ENCODE measurements around the gene NELFCD. TPM values are rescaled to one million over a fixed set of nuclear protein-coding genes. Genes with fewer than 3 reads are reported as not detected.
"Not testable (repeated sequence)": the region's sequence is repeated elsewhere in the genome, so short reads cannot be mapped to it uniquely, and the experiment has no call there.

Gene NELFCD
- total RNA-seq, 1 donor from 2014 or later = 70.4 TPM

- peak overlapping the region; percentile 66 for H3K4me3 Mint-ChIP-seq (ENCODE audit: unreplicated experiment)
- peak; percentile 36 for DNase-seq (ENCODE audit: low read depth)
Measured at GRCh38 chr20:59010321-59010994, 29.4 kb downstream of the NELFCD start.

DNA sequence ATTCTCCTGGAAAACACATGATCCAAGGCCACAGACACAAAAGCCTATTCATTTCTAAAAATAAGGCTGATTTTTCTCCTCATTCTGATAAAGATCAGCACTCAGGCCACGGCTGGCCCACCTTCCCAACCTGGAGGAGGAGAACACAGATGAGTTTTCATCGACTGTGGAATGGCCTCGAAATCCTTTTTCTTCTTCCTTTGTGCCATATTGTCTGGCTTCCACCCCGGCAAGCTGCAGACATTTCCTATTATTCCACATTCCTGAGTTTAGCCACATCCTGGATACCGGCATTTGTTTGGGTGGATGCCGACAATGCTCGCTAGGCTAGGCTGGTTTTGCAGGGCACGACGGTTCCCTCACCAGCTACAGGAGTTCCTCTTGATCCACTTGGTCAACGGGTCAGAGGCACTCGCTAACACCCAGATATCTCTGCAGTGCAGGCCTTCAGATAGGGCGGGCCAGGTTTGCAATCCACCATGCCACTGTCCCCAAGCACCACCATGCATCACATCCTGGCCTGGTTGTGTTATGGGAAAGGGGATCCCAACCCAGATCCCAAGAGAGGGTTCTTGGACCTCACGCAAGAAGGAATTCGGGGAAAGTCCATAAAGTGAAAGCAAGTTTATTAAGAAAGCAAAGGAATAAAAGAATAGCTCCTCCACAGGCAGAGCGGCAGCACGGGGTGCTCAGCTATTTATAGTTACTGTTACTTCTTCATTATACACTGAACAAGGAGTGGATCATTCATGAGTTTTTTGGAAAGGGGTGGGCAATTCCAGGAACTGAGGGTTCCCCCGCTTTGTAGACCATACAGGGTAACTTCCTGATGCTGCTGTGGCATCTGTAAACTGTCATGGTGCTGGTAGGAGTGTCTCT, 30.2 kb downstream of the NELFCD start:
- Histone ChIP-seq H3K4me2 (ENCODE audit: low read length) (peak overlapping the region; percentile 54), H3K4me3 (ENCODE audit: insufficient read depth, low read depth, low read length) (peak overlapping the region; percentile 1), H3K36me3 (ENCODE audit: insufficient read depth, low read length) (no peaks in the 10 kb centered on the region), H3K79me2 (ENCODE audit: insufficient read depth, low read length) (peaks cover 6% of the 10 kb centered on the region), H3K9ac (ENCODE audit: low read length) (peak overlapping the region; percentile 63), H3K4me1 (ENCODE audit: insufficient read depth, low read length) (peaks cover 44% of the 10 kb centered on the region), H3K9me3 (ENCODE audit: insufficient read depth, low read depth, low read length) (no peaks in the 10 kb centered on the region), H4K20me1 (ENCODE audit: insufficient read depth, low read length) (no peaks in the 10 kb centered on the region), H3K27ac (ENCODE audit: low read depth, low read length) (peak overlapping the region; percentile 79), H2AFZ (ENCODE audit: low read depth, low read length) (peak overlapping the region; percentile 57), H3K27me3 (ENCODE audit: insufficient read depth, low read length) (no peaks in the 10 kb centered on the region)
- no peak for TF ChIP-seq EZH2 (IDR thresholded peaks at IDR 0.05; ENCODE audit: insufficient read depth, low read length)
- TF ChIP-seq, protein P1, sequence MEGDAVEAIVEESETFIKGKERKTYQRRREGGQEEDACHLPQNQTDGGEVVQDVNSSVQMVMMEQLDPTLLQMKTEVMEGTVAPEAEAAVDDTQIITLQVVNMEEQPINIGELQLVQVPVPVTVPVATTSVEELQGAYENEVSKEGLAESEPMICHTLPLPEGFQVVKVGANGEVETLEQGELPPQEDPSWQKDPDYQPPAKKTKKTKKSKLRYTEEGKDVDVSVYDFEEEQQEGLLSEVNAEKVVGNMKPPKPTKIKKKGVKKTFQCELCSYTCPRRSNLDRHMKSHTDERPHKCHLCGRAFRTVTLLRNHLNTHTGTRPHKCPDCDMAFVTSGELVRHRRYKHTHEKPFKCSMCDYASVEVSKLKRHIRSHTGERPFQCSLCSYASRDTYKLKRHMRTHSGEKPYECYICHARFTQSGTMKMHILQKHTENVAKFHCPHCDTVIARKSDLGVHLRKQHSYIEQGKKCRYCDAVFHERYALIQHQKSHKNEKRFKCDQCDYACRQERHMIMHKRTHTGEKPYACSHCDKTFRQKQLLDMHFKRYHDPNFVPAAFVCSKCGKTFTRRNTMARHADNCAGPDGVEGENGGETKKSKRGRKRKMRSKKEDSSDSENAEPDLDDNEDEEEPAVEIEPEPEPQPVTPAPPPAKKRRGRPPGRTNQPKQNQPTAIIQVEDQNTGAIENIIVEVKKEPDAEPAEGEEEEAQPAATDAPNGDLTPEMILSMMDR (IDR thresholded peaks at IDR 0.05; ENCODE audit: insufficient read depth, low read depth, low read length) = no peak
- peak overlapping the region; percentile 68 for H3K4me3 Mint-ChIP-seq (ENCODE audit: unreplicated experiment)
- FAIRE-seq (no peak), DNase-seq (ENCODE audit: low read depth) (peak; percentile 91)
- no peaks in the 10 kb centered on the region for H3K27me3 Mint-ChIP-seq (ENCODE audit: low read depth, unreplicated experiment)
- H3K4me1 Mint-ChIP-seq (ENCODE audit: low read depth, unreplicated experiment) = peaks cover 32% of the 10 kb centered on the region
- H3K36me3 Mint-ChIP-seq (ENCODE audit: low read depth, unreplicated experiment) = no peaks in the 10 kb centered on the region
- peak overlapping the region; percentile 100 for H3K27ac Mint-ChIP-seq (ENCODE audit: unreplicated experiment)
- no peaks in the 10 kb centered on the region for H3K9me3 Mint-ChIP-seq (ENCODE audit: unreplicated experiment)

More at GRCh38 chr20:59010321-59010994, 29.4 kb downstream of the NELFCD start:
- Histone ChIP-seq H3K79me2 (ENCODE audit: insufficient read depth, low read length) (peaks cover 13% of the 10 kb centered on the region), H3K27me3 (ENCODE audit: insufficient read depth, low read length) (no peaks in the 10 kb centered on the region), H2AFZ (ENCODE audit: low read depth, low read length) (peak overlapping the region; percentile 24), H3K4me2 (ENCODE audit: low read length) (peak overlapping the region; percentile 54), H3K4me1 (ENCODE audit: insufficient read depth, low read length) (peaks cover 51% of the 10 kb centered on the region), H3K4me3 (ENCODE audit: insufficient read depth, low read depth, low read length) (no peak overlapping the region), H3K36me3 (ENCODE audit: insufficient read depth, low read length) (no peaks in the 10 kb centered on the region), H3K27ac (ENCODE audit: low read depth, low read length) (peak overlapping the region; percentile 79), H3K9ac (ENCODE audit: low read length) (peak overlapping the region; percentile 63), H3K9me3 (ENCODE audit: insufficient read depth, low read depth, low read length) (no peaks in the 10 kb centered on the region), H4K20me1 (ENCODE audit: insufficient read depth, low read length) (peaks cover under 1% of the 10 kb centered on the region)
- no peak for FAIRE-seq
- Mint-ChIP-seq H3K27me3 (ENCODE audit: low read depth, unreplicated experiment) (no peaks in the 10 kb centered on the region), H3K4me1 (ENCODE audit: low read depth, unreplicated experiment) (peaks cover 32% of the 10 kb centered on the region), H3K9me3 (ENCODE audit: unreplicated experiment) (no peaks in the 10 kb centered on the region), H3K27ac (ENCODE audit: unreplicated experiment) (peak overlapping the region; percentile 100), H3K36me3 (ENCODE audit: low read depth, unreplicated experiment) (no peaks in the 10 kb centered on the region)
- TF ChIP-seq, protein P1 (IDR thresholded peaks at IDR 0.05; ENCODE audit: insufficient read depth, low read depth, low read length) = no peak
- no peak for TF ChIP-seq EZH2 (IDR thresholded peaks at IDR 0.05; ENCODE audit: insufficient read depth, low read length)

- H3K27me3 ChIP-seq (ENCODE audit: insufficient read depth, low read length); H2AFZ ChIP-seq (ENCODE audit: low read depth, low read length); FAIRE-seq; H3K9me3 Mint-ChIP-seq (ENCODE audit: unreplicated experiment); H3K36me3 ChIP-seq (ENCODE audit: insufficient read depth, low read length); DNase-seq (ENCODE audit: low read depth); H3K27me3 Mint-ChIP-seq (ENCODE audit: low read depth, unreplicated experiment); H3K4me3 Mint-ChIP-seq (ENCODE audit: unreplicated experiment); H3K79me2 ChIP-seq (ENCODE audit: insufficient read depth, low read length); H3K36me3 Mint-ChIP-seq (ENCODE audit: low read depth, unreplicated experiment); H3K9me3 ChIP-seq (ENCODE audit: insufficient read depth, low read depth, low read length); H4K20me1 ChIP-seq (ENCODE audit: insufficient read depth, low read length): not testable (repeated sequence)
- H3K27ac Mint-ChIP-seq (ENCODE audit: unreplicated experiment) = peak overlapping the region; percentile 100
- H3K4me3 ChIP-seq (ENCODE audit: insufficient read depth, low read depth, low read length) = peak overlapping the region; percentile 1
- peak overlapping the region; percentile 79 for H3K27ac ChIP-seq (ENCODE audit: low read depth, low read length)
- peak overlapping the region; percentile 54 for H3K4me2 ChIP-seq (ENCODE audit: low read length)
- peak overlapping the region; percentile 63 for H3K9ac ChIP-seq (ENCODE audit: low read length)
- peaks cover 40% of the 10 kb centered on the region for H3K4me1 ChIP-seq (ENCODE audit: insufficient read depth, low read length)
- peaks cover 33% of the 10 kb centered on the region for H3K4me1 Mint-ChIP-seq (ENCODE audit: low read depth, unreplicated experiment)
Measured at GRCh38 chr20:59011874-59012157, 30.8 kb downstream of the NELFCD start.

All from astrocyte (in vitro differentiated cells and primary cell).